ENCODE measurements around the gene APOE. TPM values are rescaled to one million over a fixed set of nuclear protein-coding genes. Genes with fewer than 3 reads are reported as not detected.

APOE gene
- total and polyA plus RNA-seq, 2 of the 13 experiments (the other 11 are each of a cell fraction or from before 2014, with no cell fraction given) = 1,328 to 1,470 TPM

DNA sequence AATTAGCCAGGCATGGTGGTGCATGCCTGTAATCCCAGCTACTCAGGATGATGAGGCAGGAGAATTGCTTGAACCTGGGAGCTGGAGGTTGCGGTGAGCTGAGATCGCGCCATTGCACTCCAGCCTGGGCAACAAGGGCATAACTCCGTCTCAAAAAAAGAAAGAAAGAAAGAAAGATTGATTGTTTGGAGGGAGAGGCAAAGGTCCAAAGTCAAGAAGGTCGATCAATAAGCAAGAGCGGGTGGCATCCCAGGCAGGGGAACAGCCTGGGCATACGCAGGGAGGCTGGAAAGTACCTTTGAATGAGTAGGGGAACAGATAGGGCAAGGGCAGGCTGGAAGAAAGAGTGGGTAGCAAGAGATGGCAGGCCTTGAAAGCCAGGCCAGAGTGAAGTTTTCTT lies 24.5 kb downstream of the APOE start (continued):
- TF ChIP-seq ZBTB8A (CRISPR knock-in tag; IDR thresholded peaks at IDR 0.05; ENCODE audit: borderline replicate concordance, low read depth) (no peak), SSRP1 (CRISPR knock-in tag; IDR thresholded peaks at IDR 0.05) (no peak), TCF12 (IDR thresholded peaks at IDR 0.05) (no peak), TCF12 (CRISPR knock-in tag; IDR thresholded peaks at IDR 0.05) (no peak), SIX1 (CRISPR knock-in tag; IDR thresholded peaks at IDR 0.05; ENCODE audit: borderline replicate concordance) (no peak), ZNF747 (CRISPR knock-in tag; IDR thresholded peaks at IDR 0.05; ENCODE audit: borderline replicate concordance) (no peak), ZSCAN25 (CRISPR knock-in tag; IDR thresholded peaks at IDR 0.05) (no peak), ZNF251 (CRISPR knock-in tag; IDR thresholded peaks at IDR 0.05) (no peak), MZF1 (CRISPR knock-in tag; IDR thresholded peaks at IDR 0.05; ENCODE audit: borderline replicate concordance) (no peak), ZNF605 (CRISPR knock-in tag; IDR thresholded peaks at IDR 0.05) (no peak), MTA1 (CRISPR knock-in tag; IDR thresholded peaks at IDR 0.05; ENCODE audit: borderline replicate concordance) (0 out of 2 replicates have a peak, but pooled peaks have one; percentile 24), RXRB (CRISPR knock-in tag; IDR thresholded peaks at IDR 0.05; ENCODE audit: borderline replicate concordance) (peak; percentile 27; the same call in 1 of the 2 replicates)
- TF ChIP-seq, protein P1, sequence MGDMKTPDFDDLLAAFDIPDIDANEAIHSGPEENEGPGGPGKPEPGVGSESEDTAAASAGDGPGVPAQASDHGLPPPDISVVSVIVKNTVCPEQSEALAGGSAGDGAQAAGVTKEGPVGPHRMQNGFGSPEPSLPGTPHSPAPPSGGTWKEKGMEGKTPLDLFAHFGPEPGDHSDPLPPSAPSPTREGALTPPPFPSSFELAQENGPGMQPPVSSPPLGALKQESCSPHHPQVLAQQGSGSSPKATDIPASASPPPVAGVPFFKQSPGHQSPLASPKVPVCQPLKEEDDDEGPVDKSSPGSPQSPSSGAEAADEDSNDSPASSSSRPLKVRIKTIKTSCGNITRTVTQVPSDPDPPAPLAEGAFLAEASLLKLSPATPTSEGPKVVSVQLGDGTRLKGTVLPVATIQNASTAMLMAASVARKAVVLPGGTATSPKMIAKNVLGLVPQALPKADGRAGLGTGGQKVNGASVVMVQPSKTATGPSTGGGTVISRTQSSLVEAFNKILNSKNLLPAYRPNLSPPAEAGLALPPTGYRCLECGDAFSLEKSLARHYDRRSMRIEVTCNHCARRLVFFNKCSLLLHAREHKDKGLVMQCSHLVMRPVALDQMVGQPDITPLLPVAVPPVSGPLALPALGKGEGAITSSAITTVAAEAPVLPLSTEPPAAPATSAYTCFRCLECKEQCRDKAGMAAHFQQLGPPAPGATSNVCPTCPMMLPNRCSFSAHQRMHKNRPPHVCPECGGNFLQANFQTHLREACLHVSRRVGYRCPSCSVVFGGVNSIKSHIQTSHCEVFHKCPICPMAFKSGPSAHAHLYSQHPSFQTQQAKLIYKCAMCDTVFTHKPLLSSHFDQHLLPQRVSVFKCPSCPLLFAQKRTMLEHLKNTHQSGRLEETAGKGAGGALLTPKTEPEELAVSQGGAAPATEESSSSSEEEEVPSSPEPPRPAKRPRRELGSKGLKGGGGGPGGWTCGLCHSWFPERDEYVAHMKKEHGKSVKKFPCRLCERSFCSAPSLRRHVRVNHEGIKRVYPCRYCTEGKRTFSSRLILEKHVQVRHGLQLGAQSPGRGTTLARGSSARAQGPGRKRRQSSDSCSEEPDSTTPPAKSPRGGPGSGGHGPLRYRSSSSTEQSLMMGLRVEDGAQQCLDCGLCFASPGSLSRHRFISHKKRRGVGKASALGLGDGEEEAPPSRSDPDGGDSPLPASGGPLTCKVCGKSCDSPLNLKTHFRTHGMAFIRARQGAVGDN (CRISPR knock-in tag; IDR thresholded peaks at IDR 0.05) = peak; percentile 12; the same call in 1 of the 2 replicates
- TF ChIP-seq, protein P2, sequence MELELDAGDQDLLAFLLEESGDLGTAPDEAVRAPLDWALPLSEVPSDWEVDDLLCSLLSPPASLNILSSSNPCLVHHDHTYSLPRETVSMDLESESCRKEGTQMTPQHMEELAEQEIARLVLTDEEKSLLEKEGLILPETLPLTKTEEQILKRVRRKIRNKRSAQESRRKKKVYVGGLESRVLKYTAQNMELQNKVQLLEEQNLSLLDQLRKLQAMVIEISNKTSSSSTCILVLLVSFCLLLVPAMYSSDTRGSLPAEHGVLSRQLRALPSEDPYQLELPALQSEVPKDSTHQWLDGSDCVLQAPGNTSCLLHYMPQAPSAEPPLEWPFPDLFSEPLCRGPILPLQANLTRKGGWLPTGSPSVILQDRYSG (CRISPR knock-in tag; IDR thresholded peaks at IDR 0.05) = no peak
- TF ChIP-seq, protein P3, sequence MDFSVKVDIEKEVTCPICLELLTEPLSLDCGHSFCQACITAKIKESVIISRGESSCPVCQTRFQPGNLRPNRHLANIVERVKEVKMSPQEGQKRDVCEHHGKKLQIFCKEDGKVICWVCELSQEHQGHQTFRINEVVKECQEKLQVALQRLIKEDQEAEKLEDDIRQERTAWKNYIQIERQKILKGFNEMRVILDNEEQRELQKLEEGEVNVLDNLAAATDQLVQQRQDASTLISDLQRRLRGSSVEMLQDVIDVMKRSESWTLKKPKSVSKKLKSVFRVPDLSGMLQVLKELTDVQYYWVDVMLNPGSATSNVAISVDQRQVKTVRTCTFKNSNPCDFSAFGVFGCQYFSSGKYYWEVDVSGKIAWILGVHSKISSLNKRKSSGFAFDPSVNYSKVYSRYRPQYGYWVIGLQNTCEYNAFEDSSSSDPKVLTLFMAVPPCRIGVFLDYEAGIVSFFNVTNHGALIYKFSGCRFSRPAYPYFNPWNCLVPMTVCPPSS (IDR thresholded peaks at IDR 0.05) = no peak
- TF ChIP-seq, protein P4, sequence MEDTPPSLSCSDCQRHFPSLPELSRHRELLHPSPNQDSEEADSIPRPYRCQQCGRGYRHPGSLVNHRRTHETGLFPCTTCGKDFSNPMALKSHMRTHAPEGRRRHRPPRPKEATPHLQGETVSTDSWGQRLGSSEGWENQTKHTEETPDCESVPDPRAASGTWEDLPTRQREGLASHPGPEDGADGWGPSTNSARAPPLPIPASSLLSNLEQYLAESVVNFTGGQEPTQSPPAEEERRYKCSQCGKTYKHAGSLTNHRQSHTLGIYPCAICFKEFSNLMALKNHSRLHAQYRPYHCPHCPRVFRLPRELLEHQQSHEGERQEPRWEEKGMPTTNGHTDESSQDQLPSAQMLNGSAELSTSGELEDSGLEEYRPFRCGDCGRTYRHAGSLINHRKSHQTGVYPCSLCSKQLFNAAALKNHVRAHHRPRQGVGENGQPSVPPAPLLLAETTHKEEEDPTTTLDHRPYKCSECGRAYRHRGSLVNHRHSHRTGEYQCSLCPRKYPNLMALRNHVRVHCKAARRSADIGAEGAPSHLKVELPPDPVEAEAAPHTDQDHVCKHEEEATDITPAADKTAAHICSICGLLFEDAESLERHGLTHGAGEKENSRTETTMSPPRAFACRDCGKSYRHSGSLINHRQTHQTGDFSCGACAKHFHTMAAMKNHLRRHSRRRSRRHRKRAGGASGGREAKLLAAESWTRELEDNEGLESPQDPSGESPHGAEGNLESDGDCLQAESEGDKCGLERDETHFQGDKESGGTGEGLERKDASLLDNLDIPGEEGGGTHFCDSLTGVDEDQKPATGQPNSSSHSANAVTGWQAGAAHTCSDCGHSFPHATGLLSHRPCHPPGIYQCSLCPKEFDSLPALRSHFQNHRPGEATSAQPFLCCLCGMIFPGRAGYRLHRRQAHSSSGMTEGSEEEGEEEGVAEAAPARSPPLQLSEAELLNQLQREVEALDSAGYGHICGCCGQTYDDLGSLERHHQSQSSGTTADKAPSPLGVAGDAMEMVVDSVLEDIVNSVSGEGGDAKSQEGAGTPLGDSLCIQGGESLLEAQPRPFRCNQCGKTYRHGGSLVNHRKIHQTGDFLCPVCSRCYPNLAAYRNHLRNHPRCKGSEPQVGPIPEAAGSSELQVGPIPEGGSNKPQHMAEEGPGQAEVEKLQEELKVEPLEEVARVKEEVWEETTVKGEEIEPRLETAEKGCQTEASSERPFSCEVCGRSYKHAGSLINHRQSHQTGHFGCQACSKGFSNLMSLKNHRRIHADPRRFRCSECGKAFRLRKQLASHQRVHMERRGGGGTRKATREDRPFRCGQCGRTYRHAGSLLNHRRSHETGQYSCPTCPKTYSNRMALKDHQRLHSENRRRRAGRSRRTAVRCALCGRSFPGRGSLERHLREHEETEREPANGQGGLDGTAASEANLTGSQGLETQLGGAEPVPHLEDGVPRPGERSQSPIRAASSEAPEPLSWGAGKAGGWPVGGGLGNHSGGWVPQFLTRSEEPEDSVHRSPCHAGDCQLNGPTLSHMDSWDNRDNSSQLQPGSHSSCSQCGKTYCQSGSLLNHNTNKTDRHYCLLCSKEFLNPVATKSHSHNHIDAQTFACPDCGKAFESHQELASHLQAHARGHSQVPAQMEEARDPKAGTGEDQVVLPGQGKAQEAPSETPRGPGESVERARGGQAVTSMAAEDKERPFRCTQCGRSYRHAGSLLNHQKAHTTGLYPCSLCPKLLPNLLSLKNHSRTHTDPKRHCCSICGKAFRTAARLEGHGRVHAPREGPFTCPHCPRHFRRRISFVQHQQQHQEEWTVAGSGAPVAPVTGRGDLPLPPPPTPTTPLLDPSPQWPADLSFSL (CRISPR knock-in tag; IDR thresholded peaks at IDR 0.05) = no peak

All from HepG2 (cell line).